Stimulated activated CD8-positive, alpha-beta memory T cell treated with anti-CD3 and anti-CD28 coated beads, Interleukin-7, amount 100 ng/mL, for 1 hour (primary cell): ENCODE results near the gene COL1A1.
A peak's percentile ranks its signal among the peaks of the same experiment; 100 is the strongest.

ENCODE experiments used
- DNase-seq, 2 donors: peaks; one replicate each; pipeline ENCODE4 v3.0.0-alpha.2; 2020; ENCODE audit warnings: low read depth in 2 of 2

Gene COL1A1

DNA sequence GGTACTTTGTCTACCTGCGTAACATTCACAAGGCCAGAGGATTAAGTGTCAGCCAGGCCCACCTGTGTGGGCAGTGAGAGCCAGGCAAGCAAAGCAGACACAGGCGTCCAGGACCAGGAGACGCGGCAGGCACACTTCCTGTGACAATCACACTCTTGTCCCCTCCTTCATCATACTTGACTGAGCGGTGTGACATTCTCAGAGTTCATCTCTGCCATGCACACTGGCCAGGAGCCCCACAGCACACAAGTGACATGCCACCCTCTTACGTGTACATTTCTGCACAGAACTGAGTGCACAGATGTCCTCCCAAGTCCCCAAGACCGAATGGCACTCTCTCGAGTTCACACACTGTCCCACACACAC is 59.7 kb downstream of the COL1A1 start:
- DNase-seq: no peak

DNA sequence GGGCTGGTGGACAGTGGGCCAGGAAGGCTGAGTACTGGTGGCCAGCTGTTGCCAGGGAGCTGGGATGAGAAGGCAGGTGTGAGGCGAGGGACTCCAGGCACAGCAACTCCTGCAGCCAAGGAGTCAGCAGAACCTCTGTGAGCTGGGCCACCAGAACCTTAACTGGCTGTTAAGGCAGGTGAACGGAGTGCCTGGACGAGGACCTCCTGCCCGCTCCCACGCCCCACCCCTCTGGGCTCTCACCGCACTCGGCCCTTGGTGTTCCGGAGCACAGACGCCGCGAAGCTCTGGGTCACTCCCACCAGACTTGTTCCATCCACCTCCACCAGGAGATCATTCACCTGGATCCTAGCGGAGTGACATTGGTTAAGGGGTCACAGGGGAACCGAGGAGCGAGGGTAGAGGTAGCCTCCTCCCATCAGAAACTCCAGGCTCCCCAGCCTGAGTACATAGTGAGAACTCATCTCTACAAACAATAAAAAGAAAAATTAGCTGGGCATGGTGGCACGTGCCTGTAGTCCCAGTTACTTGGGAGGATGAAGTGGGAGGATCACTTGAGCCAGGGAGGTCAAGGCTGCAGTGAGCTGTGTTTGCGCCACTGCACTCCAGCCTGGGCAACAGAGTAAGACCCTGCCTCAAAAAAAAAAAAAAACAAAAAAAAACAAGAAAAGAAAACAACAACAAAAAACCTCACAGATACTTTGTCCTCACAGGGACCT is 60.2 kb downstream of the COL1A1 start:
- no peak for DNase-seq

DNA sequence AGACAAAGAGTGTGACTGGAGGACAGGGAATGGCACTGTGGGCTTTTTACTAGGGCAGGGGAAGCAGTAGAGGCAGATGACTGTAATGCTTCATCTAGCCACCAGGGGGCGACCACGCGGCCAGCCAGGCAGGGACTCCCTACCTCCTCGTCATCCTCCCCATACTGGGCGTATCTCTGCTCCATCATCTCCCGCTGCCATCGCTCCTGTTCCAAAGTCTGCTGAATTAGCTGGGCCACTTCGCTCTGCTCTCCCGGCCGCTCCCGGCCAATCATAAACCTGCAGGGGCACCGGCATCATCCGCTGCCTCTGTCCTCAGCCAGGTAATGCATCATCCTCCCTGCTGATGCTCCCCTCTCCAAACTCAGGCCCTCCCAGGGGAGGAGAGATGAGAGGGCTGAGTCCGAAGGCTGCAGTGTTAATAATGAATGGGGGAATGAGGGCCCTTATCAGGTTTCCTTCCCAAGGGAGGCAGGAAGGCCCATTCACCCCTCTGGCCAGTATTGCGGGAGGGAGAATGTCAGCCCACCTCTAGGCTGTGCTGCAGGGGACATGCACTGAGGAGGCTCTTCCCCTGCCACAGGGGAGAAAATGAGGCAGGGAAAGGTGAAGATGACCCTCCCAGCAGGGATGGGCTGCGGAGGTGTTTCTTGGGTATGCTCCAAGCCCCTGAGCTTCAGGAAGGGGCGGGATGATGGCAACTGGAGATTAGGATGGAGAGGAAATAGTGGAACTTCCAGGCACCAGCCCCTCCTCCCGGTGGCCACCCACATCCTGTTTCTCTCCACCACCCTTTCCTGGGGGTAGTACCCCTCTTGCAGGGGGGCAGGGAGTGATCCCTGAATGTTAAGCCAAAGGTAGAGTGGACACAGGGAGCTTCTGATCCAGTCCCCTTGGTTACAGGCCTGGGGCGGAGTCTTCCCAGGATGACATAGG is 61.2 kb downstream of the COL1A1 start:
- peak in 1 of 2 donors; percentile 77 for DNase-seq

DNA sequence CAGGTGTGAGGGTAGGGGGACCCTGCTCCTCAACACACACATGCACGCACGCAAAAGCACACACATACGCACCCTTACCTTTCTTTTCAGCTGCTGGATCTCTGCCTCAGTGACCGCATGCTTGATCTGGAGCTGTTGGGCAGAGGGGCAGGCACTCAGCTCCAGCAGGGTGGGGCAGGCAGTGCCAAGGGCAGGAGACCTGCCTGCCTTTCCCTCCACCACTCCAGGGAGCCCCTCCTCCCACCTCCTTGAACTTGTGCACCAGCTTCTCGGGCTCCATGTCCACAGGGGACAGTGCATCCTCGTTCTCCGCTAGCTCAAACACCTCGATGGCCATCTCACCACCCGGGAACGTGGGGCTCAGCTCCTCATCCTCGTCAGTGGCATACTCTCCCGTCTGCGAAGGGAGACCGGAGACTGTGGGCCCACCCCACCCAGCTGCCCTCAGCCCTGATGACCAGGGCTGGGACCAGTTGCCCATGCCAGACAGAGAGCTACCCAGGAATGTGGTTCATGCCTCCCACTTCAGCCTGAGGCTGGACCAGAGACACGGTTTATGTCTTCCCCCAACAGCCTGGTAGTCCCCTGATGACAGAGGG is 62.1 kb downstream of the COL1A1 start:
- DNase-seq: no peak

DNA sequence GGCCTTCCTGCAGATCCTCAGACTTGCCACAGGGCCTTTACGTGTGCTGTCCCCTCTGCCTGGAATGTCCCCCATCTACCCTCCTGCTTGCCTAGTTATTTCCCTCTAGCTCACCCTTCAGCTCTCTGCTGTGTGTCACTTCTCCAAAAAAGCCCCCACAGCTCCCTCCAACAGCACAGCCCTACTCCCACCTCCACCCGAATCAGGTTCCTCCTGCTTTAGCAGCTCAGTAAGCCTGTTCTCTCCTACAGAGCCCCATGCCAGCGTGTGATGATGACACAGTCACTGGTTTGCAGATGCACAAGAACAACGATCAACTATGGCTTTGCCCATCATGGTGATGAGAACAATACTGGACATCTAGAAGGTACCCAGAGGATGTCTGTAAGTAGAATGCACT is 64.4 kb downstream of the COL1A1 start:
- DNase-seq: no peak

DNA sequence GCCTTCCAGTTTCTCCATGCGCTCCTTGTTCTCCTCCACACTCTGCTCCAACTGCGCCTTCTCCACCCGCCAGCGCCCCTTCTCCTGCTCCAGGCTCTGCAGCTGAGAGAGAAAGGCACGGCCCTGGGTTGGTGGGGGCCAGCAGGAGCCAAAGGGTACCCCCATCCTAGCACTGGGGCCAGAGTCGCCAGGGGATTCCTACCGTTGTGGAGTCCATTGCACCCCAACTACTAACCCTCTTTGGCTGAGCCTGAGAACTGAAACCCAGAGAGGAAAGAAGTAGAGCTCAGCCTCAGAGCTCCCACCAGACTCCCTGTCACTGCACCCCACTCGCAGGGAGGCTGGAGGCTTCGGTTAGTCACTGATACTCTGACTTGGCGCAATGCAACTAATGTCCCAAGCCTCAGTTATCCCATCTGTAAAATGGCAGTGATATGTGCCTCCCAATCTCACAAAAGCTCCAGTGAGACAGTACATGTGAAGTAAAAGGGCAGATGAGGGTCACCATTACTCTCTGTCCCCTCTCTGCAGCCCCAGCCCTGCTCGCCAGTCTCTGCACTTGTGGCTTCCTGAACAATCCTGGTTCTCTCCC is 65.2 kb downstream of the COL1A1 start:
- DNase-seq: no peak

DNA sequence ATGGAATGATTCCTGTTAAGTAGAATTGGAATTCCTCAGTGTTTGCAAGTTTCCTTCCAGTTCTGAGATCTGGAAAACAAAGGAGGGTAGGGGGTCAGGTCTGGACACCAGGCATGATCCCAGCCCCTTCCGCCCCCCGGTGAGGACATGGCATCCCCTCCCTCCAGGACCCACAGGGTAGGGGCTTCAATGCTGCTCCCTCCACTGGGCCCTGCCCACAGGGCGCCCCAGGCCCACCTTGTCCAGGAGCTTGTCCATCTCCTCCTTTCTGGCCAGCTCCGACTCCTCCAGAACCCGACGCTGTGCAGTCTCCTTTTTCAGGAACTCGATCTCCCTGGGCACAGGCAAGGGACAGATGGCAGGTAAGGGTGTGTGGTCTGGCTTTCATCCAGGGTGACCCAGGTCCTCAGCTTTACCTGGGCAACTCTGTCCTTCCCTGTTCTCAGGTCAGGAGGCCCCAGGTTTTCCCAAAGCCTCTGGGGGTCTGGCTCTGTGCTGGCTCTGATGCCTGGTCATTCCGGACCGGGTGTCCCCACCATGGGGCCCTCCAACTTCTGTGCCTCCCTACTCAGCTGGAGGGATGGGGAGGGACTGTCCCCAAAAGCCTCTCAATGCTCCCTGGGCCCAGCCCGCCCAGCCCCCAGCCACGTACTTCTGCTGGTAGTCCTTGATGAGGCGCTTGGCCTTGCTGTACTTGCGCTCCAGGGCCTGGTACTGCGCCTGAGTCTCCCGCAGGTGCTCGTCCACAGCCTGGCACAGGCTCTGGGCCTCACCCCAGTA is 65.9 kb downstream of the COL1A1 start:
- no peak for DNase-seq

DNA sequence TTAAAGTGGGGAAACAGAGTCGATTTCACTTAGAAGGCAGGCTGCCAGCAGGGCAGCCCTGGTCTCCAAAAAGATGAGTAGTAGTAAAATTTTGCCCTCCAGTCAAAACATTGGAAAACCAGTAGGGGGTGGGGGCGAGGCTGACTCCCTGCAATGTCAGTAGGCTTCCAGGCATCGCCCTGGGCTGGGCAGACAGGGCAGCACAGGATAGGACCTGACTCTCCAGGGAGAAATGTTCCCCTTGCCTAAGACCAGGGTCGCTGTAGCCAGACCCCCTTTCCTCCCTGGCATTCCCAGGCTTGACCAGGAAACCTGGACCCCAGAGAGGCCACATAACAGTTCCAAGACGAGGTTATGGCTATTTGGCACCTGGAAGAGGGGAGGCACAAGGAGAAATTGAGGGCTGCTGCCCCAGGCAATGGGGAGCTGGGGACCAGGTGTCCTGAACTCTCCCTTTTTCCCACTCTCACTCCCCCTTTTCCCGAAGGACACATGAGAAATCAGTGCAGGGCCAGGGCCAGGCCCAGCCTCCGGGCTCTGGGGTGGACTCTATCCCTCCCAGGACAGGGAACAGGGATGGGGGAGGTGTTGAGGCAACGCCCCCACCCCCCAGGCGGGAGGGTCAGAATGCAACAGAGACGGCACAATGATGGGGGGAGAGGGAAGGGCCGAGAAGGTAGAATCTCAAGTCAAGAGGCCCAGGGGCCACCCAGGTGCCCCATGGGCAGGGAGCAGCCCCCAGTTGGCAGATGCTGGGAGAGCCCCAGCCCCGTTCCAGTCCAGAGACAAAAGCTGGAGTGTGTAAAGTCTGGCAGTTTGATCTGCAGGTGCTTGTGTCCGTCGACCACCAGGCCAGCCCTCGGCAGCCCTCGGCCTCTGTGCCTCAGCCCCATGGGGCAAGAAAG is 67.0 kb downstream of the COL1A1 start:
- DNase-seq: no peak

DNA sequence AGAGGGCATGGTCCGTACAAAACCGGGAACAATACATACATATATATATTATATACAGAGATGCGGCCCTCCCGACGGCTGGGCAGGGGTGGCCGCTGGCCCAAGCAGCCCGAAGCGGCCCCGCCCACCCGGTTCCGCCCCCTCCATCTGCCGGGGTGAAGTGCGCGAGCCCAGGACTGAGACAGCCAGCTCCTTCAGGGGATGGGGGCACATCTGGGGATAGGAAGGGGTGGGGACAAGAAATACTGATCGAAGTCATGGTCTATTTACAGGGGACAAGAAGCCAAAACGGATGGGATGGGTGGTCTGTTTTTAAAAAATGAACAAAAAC is 67.7 kb downstream of the COL1A1 start:
- DNase-seq: no peak
